GM12892 (cell line): ENCODE results near the gene PCDH17.

ENCODE experiments used
- DNase-seq: peaks from one replicate; pipeline ENCODE4 v3.0.0; 2011; ENCODE audit not compliant: insufficient read length
- FAIRE-seq: peaks from 2 replicates; lab custom pipeline; 2011; peaks lifted over from hg19 to GRCh38; lab: Jason Lieb, UNC
- POLR2A ChIP-seq: IDR thresholded peaks from 2 replicates; pipeline ENCODE4 v1.6.1; 2011; ENCODE audit warnings: low read depth, low read length, control low read depth
- POLR2AphosphoS5 ChIP-seq: IDR thresholded peaks from 2 replicates; pipeline ENCODE4 v1.6.1; 2011; ENCODE audit warnings: low read depth, low read length, control low read depth
- TAF1 ChIP-seq: IDR thresholded peaks from 2 replicates; pipeline ENCODE4 v1.6.1; 2011; ENCODE audit warnings: low read depth, mild to moderate bottlenecking, control low read depth, low read length, borderline replicate concordance

PCDH17 gene

DNA sequence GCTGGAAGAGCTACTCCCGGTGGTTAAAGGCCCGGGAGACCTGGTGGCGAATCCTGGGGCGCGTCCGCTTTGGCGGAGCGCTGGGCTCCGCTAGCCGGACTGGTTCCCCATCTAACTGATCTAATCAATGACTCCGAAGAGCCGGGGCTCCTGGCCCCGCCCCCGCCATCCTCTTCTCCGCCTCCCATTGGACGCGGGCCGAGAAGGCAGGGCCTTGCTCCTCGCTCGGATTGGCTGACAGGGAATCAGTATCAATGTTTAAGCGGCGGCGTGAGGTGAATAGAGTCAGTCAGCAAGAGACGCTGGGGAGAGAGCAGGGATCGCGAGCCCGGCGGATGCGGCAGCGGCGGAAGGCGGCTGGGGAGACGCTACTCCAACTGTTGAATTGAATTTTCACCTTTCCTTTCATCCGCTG is 1.7 kb upstream of the PCDH17 start:
- DNase-seq (no peak), FAIRE-seq (no peak)
- TF ChIP-seq TAF1 (no peak), POLR2AphosphoS5 (no peak), POLR2A (no peak)

DNA sequence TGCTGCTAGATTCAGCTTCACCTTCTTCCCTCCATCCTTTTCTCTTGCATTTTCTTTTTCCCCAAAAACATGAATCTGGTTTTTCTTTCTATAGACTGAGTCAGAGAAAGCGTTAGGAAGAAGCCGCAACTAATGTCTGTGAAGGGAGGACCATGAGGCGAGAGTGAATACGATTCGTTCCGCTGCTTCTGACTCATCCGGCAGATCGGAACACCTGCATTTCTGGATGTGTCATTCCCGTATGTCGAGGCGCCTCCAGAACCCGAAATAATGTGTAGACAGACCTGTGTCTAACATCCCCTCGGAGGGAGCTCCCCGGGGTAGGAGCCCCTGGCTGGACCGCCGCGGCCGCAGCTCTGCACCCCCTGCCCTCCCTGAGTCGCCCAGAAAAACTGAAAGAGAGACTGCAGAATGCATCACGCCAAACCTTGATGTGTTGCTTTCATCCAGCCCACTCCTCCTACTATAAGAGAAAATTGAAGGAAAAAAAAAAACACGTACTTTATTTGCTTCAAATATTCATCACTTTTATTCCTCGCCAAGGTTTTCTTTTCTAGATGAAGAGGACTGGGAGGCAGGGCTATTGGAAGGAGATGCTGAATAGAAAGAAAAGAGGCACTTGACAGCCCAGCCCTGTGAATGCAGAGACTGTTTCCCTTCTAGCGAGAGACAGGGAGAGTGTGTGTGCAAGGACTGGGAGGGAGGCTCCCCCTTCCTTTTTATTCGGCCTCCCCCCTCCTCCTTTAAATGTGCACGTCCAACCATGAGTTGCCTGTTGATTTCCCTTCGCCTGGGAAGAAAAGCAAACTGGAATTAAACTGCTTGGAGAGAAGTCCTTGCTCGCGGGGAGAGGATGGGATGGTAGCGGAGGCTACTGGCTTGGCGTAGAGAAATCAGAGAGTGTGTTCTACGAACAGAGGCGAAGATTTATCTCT is 616 bp upstream of the PCDH17 start:
- TF ChIP-seq TAF1 (no peak), POLR2AphosphoS5 (no peak), POLR2A (no peak)
- no peak for FAIRE-seq
- DNase-seq = no peak

DNA sequence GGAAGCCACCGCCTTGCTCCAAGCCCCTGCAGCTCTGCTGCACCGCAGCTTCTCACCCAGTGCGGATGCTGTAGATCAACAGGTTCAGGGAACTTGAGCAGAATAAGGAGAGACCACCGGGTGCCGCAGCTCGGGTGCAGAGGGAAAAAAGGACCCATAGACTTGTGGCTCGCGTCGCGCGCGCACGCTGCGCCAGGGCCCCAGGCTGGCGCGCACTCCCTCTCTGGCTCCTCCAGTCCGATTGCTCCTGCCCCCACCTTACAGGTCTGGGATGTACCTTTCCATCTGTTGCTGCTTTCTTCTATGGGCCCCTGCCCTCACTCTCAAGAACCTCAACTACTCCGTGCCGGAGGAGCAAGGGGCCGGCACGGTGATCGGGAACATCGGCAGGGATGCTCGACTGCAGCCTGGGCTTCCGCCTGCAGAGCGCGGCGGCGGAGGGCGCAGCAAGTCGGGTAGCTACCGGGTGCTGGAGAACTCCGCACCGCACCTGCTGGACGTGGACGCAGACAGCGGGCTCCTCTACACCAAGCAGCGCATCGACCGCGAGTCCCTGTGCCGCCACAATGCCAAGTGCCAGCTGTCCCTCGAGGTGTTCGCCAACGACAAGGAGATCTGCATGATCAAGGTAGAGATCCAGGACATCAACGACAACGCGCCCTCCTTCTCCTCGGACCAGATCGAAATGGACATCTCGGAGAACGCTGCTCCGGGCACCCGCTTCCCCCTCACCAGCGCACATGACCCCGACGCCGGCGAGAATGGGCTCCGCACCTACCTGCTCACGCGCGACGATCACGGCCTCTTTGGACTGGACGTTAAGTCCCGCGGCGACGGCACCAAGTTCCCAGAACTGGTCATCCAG is 964 bp downstream of the PCDH17 start:
- FAIRE-seq (no peak), DNase-seq (no peak)
- no peak for TF ChIP-seq POLR2A
- TF ChIP-seq POLR2AphosphoS5 = no peak
- no peak for TF ChIP-seq TAF1

DNA sequence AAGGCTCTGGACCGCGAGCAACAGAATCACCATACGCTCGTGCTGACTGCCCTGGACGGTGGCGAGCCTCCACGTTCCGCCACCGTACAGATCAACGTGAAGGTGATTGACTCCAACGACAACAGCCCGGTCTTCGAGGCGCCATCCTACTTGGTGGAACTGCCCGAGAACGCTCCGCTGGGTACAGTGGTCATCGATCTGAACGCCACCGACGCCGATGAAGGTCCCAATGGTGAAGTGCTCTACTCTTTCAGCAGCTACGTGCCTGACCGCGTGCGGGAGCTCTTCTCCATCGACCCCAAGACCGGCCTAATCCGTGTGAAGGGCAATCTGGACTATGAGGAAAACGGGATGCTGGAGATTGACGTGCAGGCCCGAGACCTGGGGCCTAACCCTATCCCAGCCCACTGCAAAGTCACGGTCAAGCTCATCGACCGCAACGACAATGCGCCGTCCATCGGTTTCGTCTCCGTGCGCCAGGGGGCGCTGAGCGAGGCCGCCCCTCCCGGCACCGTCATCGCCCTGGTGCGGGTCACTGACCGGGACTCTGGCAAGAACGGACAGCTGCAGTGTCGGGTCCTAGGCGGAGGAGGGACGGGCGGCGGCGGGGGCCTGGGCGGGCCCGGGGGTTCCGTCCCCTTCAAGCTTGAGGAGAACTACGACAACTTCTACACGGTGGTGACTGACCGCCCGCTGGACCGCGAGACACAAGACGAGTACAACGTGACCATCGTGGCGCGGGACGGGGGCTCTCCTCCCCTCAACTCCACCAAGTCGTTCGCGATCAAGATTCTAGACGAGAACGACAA is 1.8 kb downstream of the PCDH17 start:
- no peak for FAIRE-seq
- no peak for DNase-seq
- TF ChIP-seq POLR2AphosphoS5 (no peak), POLR2A (no peak), TAF1 (no peak)

DNA sequence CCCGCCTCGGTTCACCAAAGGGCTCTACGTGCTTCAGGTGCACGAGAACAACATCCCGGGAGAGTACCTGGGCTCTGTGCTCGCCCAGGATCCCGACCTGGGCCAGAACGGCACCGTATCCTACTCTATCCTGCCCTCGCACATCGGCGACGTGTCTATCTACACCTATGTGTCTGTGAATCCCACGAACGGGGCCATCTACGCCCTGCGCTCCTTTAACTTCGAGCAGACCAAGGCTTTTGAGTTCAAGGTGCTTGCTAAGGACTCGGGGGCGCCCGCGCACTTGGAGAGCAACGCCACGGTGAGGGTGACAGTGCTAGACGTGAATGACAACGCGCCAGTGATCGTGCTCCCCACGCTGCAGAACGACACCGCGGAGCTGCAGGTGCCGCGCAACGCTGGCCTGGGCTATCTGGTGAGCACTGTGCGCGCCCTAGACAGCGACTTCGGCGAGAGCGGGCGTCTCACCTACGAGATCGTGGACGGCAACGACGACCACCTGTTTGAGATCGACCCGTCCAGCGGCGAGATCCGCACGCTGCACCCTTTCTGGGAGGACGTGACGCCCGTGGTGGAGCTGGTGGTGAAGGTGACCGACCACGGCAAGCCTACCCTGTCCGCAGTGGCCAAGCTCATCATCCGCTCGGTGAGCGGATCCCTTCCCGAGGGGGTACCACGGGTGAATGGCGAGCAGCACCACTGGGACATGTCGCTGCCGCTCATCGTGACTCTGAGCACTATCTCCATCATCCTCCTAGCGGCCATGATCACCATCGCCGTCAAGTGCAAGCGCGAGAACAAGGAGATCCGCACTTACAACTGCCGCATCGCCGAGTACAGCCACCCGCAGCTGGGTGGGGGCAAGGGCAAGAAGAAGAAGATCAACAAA is 2.6 kb downstream of the PCDH17 start:
- no peak for DNase-seq
- TF ChIP-seq POLR2A = no peak
- no peak for TF ChIP-seq POLR2AphosphoS5
- no peak for TF ChIP-seq TAF1
- no peak for FAIRE-seq

DNA sequence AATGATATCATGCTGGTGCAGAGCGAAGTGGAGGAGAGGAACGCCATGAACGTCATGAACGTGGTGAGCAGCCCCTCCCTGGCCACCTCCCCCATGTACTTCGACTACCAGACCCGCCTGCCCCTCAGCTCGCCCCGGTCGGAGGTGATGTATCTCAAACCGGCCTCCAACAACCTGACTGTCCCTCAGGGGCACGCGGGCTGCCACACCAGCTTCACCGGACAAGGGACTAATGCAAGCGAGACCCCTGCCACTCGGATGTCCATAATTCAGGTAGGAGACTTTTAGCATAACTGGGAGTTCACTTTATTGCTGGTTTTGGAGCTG is 3.3 kb downstream of the PCDH17 start:
- TF ChIP-seq POLR2A = no peak
- no peak for TF ChIP-seq POLR2AphosphoS5
- TF ChIP-seq TAF1 = no peak
- no peak for FAIRE-seq
- DNase-seq = no peak

DNA sequence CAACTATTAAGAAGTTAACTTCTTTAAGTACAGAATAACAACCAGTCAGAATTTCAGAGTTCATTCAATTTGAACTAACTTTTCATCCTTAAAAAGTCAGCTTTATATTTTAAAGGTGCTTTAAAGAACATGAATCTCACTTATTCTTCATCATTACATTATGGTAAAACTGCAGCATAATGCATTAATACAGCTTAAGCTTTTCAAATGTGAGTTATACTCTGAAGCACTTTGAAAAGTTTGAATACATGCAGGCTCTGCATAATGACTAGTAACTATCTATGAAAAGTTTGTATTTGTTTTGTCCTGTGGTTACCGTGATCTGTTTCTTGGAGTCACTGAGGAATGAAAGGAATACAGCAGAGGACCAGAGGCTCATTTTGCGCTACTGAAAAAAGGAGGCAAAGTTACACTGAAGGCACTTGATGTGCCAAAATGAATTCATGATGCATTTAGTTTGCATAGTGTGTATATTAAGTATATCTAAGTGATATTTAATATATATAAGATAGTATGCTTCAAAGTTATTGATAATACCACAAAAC is 4.1 kb downstream of the PCDH17 start:
- no peak for FAIRE-seq
- no peak for DNase-seq
- TF ChIP-seq POLR2A = no peak
- no peak for TF ChIP-seq POLR2AphosphoS5
- TF ChIP-seq TAF1 = no peak

DNA sequence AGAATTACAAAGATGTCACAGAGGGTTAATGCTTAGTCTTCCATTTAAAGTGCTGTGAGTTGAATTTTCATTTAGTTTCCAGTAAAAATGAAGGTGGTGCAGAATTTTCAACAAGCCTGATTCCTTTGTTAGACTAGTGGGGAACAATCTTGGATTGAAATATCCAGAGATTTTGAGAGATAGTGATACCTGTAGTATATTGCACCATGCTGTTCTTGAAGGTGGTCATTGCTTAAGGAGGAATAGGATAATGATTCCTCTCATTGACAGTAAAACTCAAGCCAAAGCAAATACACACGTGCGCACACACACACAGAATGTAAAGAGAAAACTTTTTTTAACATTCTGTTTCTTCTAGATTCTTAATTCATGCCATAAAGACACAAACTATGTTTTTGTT is 5.3 kb downstream of the PCDH17 start:
- no peak for FAIRE-seq
- TF ChIP-seq POLR2AphosphoS5 (no peak), TAF1 (no peak), POLR2A (no peak)
- DNase-seq = no peak

DNA sequence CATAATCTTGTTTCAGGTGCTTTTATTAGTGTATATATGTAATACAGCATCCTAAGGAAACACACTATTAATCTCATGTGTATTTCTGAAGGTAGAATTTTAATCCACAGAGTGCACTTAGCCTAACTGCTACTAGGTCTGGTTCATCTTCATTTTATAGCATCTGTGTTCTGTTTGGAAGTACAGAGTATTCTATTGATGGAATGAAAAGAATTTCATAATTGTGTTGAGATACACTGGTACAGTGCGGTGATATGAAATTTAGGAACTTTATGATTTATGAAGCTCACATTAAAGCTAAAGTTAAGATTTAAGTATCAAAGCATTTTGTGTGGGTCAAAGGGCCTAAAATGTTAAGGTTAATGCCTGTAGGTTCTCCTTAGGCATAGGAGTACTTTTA is 6.0 kb downstream of the PCDH17 start:
- DNase-seq = no peak
- no peak for FAIRE-seq
- TF ChIP-seq POLR2AphosphoS5 = no peak

DNA sequence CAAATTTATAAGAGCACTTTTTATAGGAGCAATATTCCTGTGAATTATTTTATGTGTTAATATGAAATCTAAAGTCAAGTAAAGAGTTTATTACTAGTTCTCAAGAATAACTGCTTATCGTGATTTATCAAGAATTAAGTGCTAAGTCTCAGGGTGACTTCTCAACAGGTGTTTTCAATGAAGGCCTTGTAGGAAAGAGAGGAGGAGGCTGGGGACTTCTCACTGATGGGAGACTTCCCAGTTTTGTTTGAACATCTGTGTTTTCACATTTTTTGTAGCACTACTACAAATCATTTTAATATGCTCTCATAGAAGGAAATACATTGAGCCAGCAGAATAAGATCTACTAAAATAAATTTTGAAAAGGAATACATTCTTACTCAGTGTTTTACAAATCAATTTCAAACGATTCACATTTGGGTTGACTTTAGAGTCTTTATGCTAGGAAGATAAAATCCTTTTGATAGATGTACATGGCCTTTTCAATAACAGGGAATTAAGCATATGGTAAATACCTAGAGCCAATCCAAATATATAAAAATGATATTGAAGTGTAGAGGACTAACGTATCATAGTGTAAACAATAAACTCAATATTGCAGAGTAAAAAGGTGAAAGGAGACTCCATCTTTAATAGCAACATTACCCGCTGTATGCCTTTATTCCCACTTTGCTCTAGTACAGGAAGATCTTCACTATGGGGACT is 6.8 kb downstream of the PCDH17 start:
- no peak for TF ChIP-seq TAF1
- DNase-seq = no peak
- no peak for FAIRE-seq
